WTC11 (cell line): ENCODE results near the gene TBX10. TPM values are rescaled to one million over a fixed set of nuclear protein-coding genes. Genes with fewer than 3 reads are reported as not detected.

Experiments used
- ATAC-seq: fragments of 200-7000 bp; cut with Tn5 transposase; 2 replicates; pipeline ENCODE4 v1.10.0; 2021; ENCODE audit warnings: mild to moderate bottlenecking, moderate library complexity
- CTCF ChIA-PET: fragments of 300-600 bp; sonication (Branson Sonifier 250); formaldehyde crosslinking; loops from one replicate; lab custom pipeline; 2021; ENCODE audit warnings: antibody characterized with exemption; lab: Charles Lee
- POLR2A ChIA-PET: fragments of 350-600 bp; sonication (Branson Sonifier 250); formaldehyde crosslinking; loops from one replicate; lab custom pipeline; 2021; ENCODE audit warnings: antibody characterized with exemption; lab: Charles Lee
- DNase-seq: peaks from one replicate; pipeline ENCODE4 v3.0.0; 2021; ENCODE audit warnings: low spot score
- H3K27ac Mint-ChIP-seq: 2 replicates; pipeline ENCODE4 v1.8.0; 2021; ENCODE audit warnings: mixed read lengths
- H3K27me3 Mint-ChIP-seq: 2 replicates; pipeline ENCODE4 v1.8.0; 2021; ENCODE audit warnings: low read depth, mild to moderate bottlenecking, moderate library complexity, mixed read lengths
- H3K36me3 Mint-ChIP-seq: 2 replicates; pipeline ENCODE4 v1.8.0; 2021; ENCODE audit warnings: mixed read lengths
- H3K4me1 Mint-ChIP-seq: 2 replicates; pipeline ENCODE4 v1.8.0; 2022; ENCODE audit warnings: mixed read lengths
- H3K4me3 Mint-ChIP-seq: 2 replicates; pipeline ENCODE4 v1.8.0; 2021; ENCODE audit warnings: mild to moderate bottlenecking, moderate library complexity, mixed read lengths
- H3K9me3 Mint-ChIP-seq: 2 replicates; pipeline ENCODE4 v1.8.0; 2021; ENCODE audit warnings: mixed read lengths
- CREM ChIP-seq: sonication (generic); formaldehyde crosslinking; IDR thresholded peaks from 2 replicates; pipeline ENCODE4 v1.8.1; 2022; ENCODE audit warnings: mild to moderate bottlenecking, missing genetic modification reagents, moderate library complexity
- ETV6 ChIP-seq: sonication (generic); formaldehyde crosslinking; IDR thresholded peaks from 2 replicates; pipeline ENCODE4 v1.8.1; 2022; ENCODE audit warnings: mild to moderate bottlenecking, missing genetic modification reagents
- KAT7 ChIP-seq: sonication (generic); formaldehyde crosslinking; IDR thresholded peaks from 2 replicates; pipeline ENCODE4 v1.8.1; 2023; ENCODE audit warnings: missing genetic modification reagents, mild to moderate bottlenecking, borderline replicate concordance
- NFATC4 ChIP-seq: fragments of 250-450 bp; sonication (Bioruptor Pico); IDR thresholded peaks from 2 replicates; pipeline ENCODE4 v1.9.0; 2021; ENCODE audit warnings: mild to moderate bottlenecking
- NFE2L1 ChIP-seq: sonication (generic); formaldehyde crosslinking; IDR thresholded peaks from 2 replicates; pipeline ENCODE4 v1.8.1; 2023; ENCODE audit warnings: missing genetic modification reagents
- NR2C2 ChIP-seq: sonication (generic); formaldehyde crosslinking; IDR thresholded peaks from 2 replicates; pipeline ENCODE4 v1.8.0; 2022; ENCODE audit warnings: mild to moderate bottlenecking, missing genetic modification reagents
- RELA ChIP-seq: sonication (generic); formaldehyde crosslinking; IDR thresholded peaks from 2 replicates; pipeline ENCODE4 v1.8.1; 2022; ENCODE audit warnings: missing genetic modification reagents, mild to moderate bottlenecking, borderline replicate concordance
- SMAD3 ChIP-seq: sonication (generic); formaldehyde crosslinking; IDR thresholded peaks from 2 replicates; pipeline ENCODE4 v1.8.0; 2022; ENCODE audit warnings: missing genetic modification reagents, mild to moderate bottlenecking, borderline replicate concordance
- TP53 ChIP-seq: sonication (generic); formaldehyde crosslinking; IDR thresholded peaks from 2 replicates; pipeline ENCODE4 v1.8.1; 2023; ENCODE audit warnings: mild to moderate bottlenecking, missing genetic modification reagents
- ZNF121 ChIP-seq: sonication (generic); formaldehyde crosslinking; IDR thresholded peaks from 2 replicates; pipeline ENCODE4 v1.8.0; 2023; ENCODE audit warnings: missing genetic modification reagents
- ZNF396 ChIP-seq: fragments of 250-450 bp; sonication (Bioruptor Pico); IDR thresholded peaks from 2 replicates; pipeline ENCODE4 v1.8.0; 2021; ENCODE audit warnings: mild to moderate bottlenecking, moderate library complexity, borderline replicate concordance
- total RNA-seq: library from RNA; stranded (reverse); gene quantifications from 3 replicates; pipeline ENCODE4 v1.2.3, GENCODE V29; 2021
- TF ChIP-seq, protein P1 (sequence below): fragments of 250-450 bp; sonication (Bioruptor Pico); IDR thresholded peaks from 2 replicates; pipeline ENCODE4 v1.9.0; 2021; ENCODE audit warnings: moderate library complexity, mild to moderate bottlenecking, inconsistent platforms, borderline replicate concordance
- TF ChIP-seq, protein P2 (sequence below): sonication (generic); formaldehyde crosslinking; IDR thresholded peaks from 2 replicates; pipeline ENCODE4 v1.8.0; 2023; ENCODE audit warnings: missing genetic modification reagents, mild to moderate bottlenecking, borderline replicate concordance
- TF ChIP-seq, protein P3 (sequence below): fragments of 200-600 bp; IDR thresholded peaks from 2 replicates; pipeline ENCODE4 v1.8.0; 2022; ENCODE audit warnings: antibody characterized with exemption
- TF ChIP-seq, protein P4 (sequence below): sonication (generic); formaldehyde crosslinking; IDR thresholded peaks from 2 replicates; pipeline ENCODE4 v1.8.0; 2023; ENCODE audit warnings: missing genetic modification reagents
- TF ChIP-seq, protein P5 (sequence below): sonication (generic); formaldehyde crosslinking; IDR thresholded peaks from 2 replicates; pipeline ENCODE4 v1.8.0; 2022; ENCODE audit warnings: mild to moderate bottlenecking, missing genetic modification reagents

TBX10 gene
- total RNA-seq, 1 experiment from 2014 or later = not detected

DNA sequence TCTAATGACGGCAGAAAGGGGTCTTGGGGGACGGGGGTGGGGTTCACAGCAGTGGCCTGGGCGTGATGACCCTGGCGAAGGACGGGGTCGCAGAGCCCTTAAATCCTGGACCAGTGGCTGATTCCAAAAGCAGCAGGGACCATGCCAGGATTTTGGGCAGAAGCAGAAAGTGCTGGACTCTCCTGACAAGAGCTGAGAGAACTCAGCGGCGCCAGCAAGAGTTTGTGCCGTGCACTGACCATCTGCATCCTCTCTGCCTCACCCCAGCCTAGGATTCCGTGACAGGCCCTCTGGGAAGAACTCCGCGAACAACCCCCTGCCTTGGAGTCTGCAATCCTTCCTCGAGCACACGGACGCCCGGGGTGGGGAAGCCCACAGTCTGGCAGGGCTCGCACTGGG is 33.5 kb downstream of the TBX10 start (continued):
- TF ChIP-seq, protein P1, sequence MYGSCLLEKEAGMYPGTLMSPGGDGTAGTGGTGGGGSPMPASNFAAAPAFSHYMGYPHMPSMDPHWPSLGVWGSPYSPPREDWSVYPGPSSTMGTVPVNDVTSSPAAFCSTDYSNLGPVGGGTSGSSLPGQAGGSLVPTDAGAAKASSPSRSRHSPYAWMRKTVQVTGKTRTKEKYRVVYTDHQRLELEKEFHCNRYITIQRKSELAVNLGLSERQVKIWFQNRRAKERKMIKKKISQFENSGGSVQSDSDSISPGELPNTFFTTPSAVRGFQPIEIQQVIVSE (CRISPR knock-in tag) = no peak
- TF ChIP-seq, protein P2, sequence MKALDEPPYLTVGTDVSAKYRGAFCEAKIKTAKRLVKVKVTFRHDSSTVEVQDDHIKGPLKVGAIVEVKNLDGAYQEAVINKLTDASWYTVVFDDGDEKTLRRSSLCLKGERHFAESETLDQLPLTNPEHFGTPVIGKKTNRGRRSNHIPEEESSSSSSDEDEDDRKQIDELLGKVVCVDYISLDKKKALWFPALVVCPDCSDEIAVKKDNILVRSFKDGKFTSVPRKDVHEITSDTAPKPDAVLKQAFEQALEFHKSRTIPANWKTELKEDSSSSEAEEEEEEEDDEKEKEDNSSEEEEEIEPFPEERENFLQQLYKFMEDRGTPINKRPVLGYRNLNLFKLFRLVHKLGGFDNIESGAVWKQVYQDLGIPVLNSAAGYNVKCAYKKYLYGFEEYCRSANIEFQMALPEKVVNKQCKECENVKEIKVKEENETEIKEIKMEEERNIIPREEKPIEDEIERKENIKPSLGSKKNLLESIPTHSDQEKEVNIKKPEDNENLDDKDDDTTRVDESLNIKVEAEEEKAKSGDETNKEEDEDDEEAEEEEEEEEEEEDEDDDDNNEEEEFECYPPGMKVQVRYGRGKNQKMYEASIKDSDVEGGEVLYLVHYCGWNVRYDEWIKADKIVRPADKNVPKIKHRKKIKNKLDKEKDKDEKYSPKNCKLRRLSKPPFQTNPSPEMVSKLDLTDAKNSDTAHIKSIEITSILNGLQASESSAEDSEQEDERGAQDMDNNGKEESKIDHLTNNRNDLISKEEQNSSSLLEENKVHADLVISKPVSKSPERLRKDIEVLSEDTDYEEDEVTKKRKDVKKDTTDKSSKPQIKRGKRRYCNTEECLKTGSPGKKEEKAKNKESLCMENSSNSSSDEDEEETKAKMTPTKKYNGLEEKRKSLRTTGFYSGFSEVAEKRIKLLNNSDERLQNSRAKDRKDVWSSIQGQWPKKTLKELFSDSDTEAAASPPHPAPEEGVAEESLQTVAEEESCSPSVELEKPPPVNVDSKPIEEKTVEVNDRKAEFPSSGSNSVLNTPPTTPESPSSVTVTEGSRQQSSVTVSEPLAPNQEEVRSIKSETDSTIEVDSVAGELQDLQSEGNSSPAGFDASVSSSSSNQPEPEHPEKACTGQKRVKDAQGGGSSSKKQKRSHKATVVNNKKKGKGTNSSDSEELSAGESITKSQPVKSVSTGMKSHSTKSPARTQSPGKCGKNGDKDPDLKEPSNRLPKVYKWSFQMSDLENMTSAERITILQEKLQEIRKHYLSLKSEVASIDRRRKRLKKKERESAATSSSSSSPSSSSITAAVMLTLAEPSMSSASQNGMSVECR (CRISPR knock-in tag) = no peak
- TF ChIP-seq ZNF121 (CRISPR knock-in tag) (no peak), SMAD3 (no peak), NFE2L1 (CRISPR knock-in tag) (no peak), TP53 (no peak)

DNA sequence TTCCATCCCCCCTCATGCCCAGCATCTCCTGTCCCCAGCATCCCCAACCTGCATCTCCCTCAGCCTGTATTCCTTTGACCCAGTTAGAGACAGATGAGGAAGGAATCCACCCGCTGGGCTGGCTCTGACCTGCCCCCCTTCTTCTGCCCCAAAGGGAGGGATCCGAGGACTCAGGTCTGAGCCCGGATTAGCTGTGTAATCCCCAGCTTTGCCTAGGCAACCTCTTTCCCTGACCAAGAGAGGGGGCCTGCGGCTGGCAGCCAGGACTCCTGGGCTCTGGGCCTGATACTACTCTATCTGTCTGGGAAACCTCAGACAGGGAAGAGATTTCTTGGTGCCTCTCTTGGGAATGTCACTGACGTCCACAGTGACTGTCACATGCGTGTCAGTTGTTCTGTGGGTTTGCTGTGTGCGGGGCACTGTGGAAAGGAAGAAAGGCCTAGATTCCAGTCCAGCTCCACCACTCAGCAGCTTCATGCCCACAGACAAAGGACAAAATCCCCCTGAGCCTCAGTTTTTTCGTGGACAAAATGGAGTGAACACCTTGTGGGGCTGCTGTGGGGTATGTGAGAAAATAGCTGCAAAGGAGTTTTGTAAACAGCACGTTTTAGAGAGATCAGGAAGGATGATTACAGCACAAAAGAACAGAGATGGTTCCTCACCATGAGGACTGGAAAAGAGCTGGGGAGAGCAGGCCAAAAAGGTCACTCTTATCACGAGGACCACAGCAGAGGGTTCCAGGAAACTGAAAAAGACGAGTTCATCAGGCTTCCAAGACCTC is 34.1 kb downstream of the TBX10 start:
- H3K36me3 Mint-ChIP-seq = peaks cover 18% of the 10 kb centered on the region
- H3K4me3 Mint-ChIP-seq = peak overlapping the region; percentile 94
- ChIA-PET CTCF (interaction anchor here (0.7 to 1.5 kb wide), 2 partner anchors 9 to 33 kb away, joined by 3 to 8 read pairs; no protein-coding TSS in a partner anchor), POLR2A (no interaction called here)
- H3K9me3 Mint-ChIP-seq = peaks cover 7% of the 10 kb centered on the region
- DNase-seq (no peak), ATAC-seq (no peak; the same call in 1 of the 2 replicates)
- no peak for TF ChIP-seq ZNF396 (CRISPR knock-in tag)
- TF ChIP-seq, protein P3, sequence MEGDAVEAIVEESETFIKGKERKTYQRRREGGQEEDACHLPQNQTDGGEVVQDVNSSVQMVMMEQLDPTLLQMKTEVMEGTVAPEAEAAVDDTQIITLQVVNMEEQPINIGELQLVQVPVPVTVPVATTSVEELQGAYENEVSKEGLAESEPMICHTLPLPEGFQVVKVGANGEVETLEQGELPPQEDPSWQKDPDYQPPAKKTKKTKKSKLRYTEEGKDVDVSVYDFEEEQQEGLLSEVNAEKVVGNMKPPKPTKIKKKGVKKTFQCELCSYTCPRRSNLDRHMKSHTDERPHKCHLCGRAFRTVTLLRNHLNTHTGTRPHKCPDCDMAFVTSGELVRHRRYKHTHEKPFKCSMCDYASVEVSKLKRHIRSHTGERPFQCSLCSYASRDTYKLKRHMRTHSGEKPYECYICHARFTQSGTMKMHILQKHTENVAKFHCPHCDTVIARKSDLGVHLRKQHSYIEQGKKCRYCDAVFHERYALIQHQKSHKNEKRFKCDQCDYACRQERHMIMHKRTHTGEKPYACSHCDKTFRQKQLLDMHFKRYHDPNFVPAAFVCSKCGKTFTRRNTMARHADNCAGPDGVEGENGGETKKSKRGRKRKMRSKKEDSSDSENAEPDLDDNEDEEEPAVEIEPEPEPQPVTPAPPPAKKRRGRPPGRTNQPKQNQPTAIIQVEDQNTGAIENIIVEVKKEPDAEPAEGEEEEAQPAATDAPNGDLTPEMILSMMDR = no peak
- no peak for TF ChIP-seq NR2C2 (CRISPR knock-in tag)
- TF ChIP-seq RELA (CRISPR knock-in tag) = no peak
- TF ChIP-seq, protein P4, sequence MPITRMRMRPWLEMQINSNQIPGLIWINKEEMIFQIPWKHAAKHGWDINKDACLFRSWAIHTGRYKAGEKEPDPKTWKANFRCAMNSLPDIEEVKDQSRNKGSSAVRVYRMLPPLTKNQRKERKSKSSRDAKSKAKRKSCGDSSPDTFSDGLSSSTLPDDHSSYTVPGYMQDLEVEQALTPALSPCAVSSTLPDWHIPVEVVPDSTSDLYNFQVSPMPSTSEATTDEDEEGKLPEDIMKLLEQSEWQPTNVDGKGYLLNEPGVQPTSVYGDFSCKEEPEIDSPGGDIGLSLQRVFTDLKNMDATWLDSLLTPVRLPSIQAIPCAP (CRISPR knock-in tag) = no peak
- TF ChIP-seq, protein P5, sequence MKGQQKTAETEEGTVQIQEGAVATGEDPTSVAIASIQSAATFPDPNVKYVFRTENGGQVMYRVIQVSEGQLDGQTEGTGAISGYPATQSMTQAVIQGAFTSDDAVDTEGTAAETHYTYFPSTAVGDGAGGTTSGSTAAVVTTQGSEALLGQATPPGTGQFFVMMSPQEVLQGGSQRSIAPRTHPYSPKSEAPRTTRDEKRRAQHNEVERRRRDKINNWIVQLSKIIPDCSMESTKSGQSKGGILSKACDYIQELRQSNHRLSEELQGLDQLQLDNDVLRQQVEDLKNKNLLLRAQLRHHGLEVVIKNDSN (CRISPR knock-in tag) = no peak
- TF ChIP-seq ETV6 = no peak
- TF ChIP-seq CREM (CRISPR knock-in tag) = no peak
- no peak for TF ChIP-seq KAT7 (CRISPR knock-in tag)
- no peak for TF ChIP-seq NFATC4
- peaks cover 24% of the 10 kb centered on the region for H3K4me1 Mint-ChIP-seq
- H3K27ac Mint-ChIP-seq = no peak overlapping the region
- H3K27me3 Mint-ChIP-seq = peaks cover 11% of the 10 kb centered on the region
